ENCODE data around the gene ZNF569.
"Not testable (repeated sequence)": the region's sequence is repeated elsewhere in the genome, so short reads cannot be mapped to it uniquely, and the experiment has no call there.

The ZNF569 gene

GRCh38 chr19:37466277-37466797 is 907 bp downstream of the ZNF569 start:
- H3K36me3 ChIP-seq (ENCODE audit: insufficient read depth, low read length), result no peaks in the 10 kb centered on the region; the same call in 1 of the 2 replicates
- H3K9ac ChIP-seq (ENCODE audit: low read depth, low read length), result peak overlapping the region; percentile 91
- no peaks in the 10 kb centered on the region for H3K4me1 ChIP-seq (ENCODE audit: insufficient read depth, low read length)
- H3K9me3 ChIP-seq (ENCODE audit: control insufficient read depth, insufficient read depth, low read length), result no peaks in the 10 kb centered on the region

DNA sequence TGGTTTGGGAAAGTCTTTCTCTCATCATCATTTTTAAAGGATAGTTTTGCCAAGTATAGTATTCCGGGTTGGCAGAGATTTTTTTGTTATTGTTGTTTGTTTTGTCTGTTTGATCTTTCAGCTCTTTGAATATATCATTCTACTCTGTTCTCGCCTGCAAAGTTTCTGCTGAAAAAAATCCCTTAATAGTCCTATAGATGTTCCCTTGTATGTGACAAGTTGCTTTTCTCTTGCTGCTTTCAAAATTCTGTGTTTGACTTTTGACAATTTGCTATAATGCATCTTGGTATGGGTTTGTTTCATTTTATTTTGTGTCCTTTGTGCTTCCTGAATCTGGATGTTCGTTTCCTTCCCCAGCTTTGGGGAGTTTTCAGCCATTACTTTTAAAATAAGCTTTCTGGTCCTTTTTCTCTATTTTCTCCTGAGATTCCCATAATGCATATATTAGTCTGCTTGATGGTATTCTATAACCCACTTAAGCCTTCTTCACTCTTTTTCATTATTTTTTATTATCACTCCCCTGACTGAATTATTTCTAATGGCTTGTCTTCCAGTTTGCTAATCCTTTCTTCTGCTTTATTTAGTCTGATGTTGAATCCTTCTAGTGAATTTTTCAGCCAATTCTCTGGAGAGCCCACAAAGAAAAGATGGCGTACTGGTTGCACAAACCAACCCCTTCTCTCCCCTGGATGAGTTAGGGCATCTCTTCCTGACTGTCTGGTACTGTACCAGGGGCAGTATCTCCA is 14.6 kb downstream of the ZNF569 start:
- no peak overlapping the region for H3K9ac ChIP-seq (ENCODE audit: low read depth, low read length)
- H3K4me1 ChIP-seq (ENCODE audit: insufficient read depth, low read length), result no peaks in the 10 kb centered on the region
- H3K9me3 ChIP-seq (ENCODE audit: control insufficient read depth, insufficient read depth, low read length), result peaks cover 30% of the 10 kb centered on the region
- no peaks in the 10 kb centered on the region; the same call in 1 of the 2 replicates for H3K36me3 ChIP-seq (ENCODE audit: insufficient read depth, low read length)

DNA sequence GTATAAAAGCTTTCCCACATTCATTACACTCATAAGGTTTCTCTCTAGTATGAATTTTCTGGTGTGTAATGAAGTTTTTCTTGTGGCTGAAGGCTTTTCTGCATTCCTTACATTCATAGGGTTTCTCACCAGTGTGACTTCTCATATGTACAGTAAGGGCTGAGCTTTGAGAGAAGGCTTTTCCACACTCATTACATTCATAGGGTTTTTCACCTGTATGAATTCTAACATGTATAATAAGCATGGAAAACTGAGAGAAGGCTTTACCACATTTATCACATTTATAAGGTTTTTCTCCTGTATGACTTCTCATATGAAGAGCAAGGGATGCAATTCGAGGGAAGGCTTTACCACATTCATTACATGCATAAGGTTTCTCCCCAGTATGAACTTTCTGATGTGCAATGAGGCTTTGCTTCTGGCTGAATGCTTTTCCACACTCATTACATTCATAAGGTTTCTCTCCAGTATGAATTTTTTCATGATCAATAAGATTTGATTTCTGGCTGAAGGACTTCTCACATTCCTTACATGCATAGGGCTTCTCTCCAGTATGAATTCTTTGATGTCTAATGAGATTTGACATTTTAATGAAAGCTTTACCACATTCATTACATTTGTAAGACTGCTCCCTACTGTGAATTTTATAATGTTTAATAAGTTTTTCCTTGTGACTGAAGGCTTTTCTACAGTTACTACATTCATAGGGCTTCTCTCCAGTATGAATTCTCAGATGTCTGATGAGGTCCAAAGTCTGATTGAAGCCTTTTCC is 53.7 kb downstream of the ZNF569 start:
- H3K4me1 ChIP-seq (ENCODE audit: insufficient read depth, low read length), result no peaks in the 10 kb centered on the region
- H3K36me3 ChIP-seq (ENCODE audit: insufficient read depth, low read length), result peaks cover 3% of the 10 kb centered on the region; the same call in 1 of the 2 replicates
- no peak overlapping the region for H3K9ac ChIP-seq (ENCODE audit: low read depth, low read length)
- H3K9me3 ChIP-seq (ENCODE audit: control insufficient read depth, insufficient read depth, low read length), result peaks cover 31% of the 10 kb centered on the region

- peaks cover 30% of the 10 kb centered on the region for H3K9me3 ChIP-seq (ENCODE audit: control insufficient read depth, insufficient read depth, low read length)
- H3K9ac ChIP-seq (ENCODE audit: low read depth, low read length), result no peak overlapping the region
- peaks cover 3% of the 10 kb centered on the region; the same call in 1 of the 2 replicates for H3K36me3 ChIP-seq (ENCODE audit: insufficient read depth, low read length)
- H3K4me1 ChIP-seq (ENCODE audit: insufficient read depth, low read length), result no peaks in the 10 kb centered on the region
These were observed 54.5 kb downstream of the ZNF569 start for GRCh38 chr19:37412700-37413099.

DNA sequence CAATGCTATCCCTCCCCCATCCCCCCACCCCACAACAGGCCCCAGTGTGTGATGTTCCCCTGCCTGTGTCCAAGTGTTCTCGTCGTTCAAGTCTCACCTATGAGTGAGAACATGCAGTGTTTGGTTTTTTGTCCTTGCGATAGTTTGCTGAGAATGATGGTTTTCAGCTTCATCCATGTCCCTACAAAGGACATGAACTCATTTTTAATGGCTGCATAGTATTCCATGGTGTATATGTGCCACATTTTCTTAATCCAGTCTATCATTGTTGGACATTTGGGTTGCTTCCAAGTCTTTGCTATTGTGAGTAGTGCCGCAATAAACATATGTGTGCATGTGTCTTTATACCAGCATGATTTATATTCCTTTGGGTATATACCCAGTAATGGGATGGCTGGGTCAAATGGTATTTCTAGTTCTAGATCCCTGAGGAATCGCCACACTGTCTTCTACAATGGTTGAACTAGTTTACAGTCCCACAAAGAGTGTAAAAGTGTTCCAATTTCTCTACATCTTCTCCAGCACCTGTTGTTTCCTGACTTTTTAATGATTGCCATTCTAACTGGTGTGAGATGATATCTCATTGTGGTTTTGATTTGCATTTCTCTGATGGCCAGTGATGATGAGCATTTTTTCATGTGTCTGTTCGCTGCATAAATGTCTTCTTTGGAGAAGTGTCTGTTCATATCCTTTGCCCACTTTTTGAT is 61.0 kb downstream of the ZNF569 start:
- H3K9ac ChIP-seq (ENCODE audit: low read depth, low read length); H3K36me3 ChIP-seq (ENCODE audit: insufficient read depth, low read length); H3K4me1 ChIP-seq (ENCODE audit: insufficient read depth, low read length): not testable (repeated sequence)
- peaks cover 10% of the 10 kb centered on the region; the same call in 1 of the 2 replicates for H3K9me3 ChIP-seq (ENCODE audit: control insufficient read depth, insufficient read depth, low read length)

GRCh38 chr19:37403403-37403802 is 63.8 kb downstream of the ZNF569 start:
- no peaks in the 10 kb centered on the region for H3K36me3 ChIP-seq (ENCODE audit: insufficient read depth, low read length)
- H3K9me3 ChIP-seq (ENCODE audit: control insufficient read depth, insufficient read depth, low read length), result peaks cover 6% of the 10 kb centered on the region; the same call in 1 of the 2 replicates
- H3K4me1 ChIP-seq (ENCODE audit: insufficient read depth, low read length), result no peaks in the 10 kb centered on the region
- no peak overlapping the region for H3K9ac ChIP-seq (ENCODE audit: low read depth, low read length)

- Histone ChIP-seq H3K9me3 (ENCODE audit: control insufficient read depth, insufficient read depth, low read length) (peaks cover 2% of the 10 kb centered on the region; the same call in 1 of the 2 replicates), H3K9ac (ENCODE audit: low read depth, low read length) (no peak overlapping the region), H3K36me3 (ENCODE audit: insufficient read depth, low read length) (no peaks in the 10 kb centered on the region)
These were observed 66.2 kb downstream of the ZNF569 start for GRCh38 chr19:37401078-37401477.

DNA sequence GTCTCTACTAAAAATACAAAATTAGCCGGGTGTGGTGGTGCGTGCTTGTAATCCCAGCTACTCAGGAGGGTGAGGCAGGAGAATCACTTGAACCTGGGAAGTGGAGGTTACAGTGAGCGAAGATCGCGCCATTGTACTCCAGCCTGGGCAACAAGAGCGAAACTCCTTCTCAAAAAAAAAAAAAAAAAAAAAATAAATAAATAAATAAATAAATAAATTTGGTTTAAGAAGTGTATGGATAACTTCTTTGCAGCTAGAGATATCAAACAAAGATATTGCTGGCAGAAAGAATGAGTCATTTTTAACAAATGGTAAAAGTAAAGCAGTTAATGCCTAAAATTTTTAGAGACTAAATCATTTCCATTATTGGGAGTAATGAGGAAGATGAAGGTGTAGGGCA is 75.8 kb downstream of the ZNF569 start:
- peaks cover 21% of the 10 kb centered on the region for H3K9me3 ChIP-seq (ENCODE audit: control insufficient read depth, insufficient read depth, low read length)
- not testable (repeated sequence) for H3K36me3 ChIP-seq (ENCODE audit: insufficient read depth, low read length); H3K9ac ChIP-seq (ENCODE audit: low read depth, low read length); H3K4me1 ChIP-seq (ENCODE audit: insufficient read depth, low read length)

More at GRCh38 chr19:37401078-37401477, 66.2 kb downstream of the ZNF569 start:
- no peaks in the 10 kb centered on the region for H3K4me1 ChIP-seq (ENCODE audit: insufficient read depth, low read length)

- H3K9ac ChIP-seq (ENCODE audit: low read depth, low read length), result no peak overlapping the region
- no peaks in the 10 kb centered on the region for H3K4me1 ChIP-seq (ENCODE audit: insufficient read depth, low read length)
- peaks cover 6% of the 10 kb centered on the region for H3K36me3 ChIP-seq (ENCODE audit: insufficient read depth, low read length)
- H3K9me3 ChIP-seq (ENCODE audit: control insufficient read depth, insufficient read depth, low read length), result peaks cover 23% of the 10 kb centered on the region
These were observed 78.0 kb downstream of the ZNF569 start for GRCh38 chr19:37389234-37389633.

GRCh38 chr19:37370880-37371661 is 96.2 kb downstream of the ZNF569 start, which contains the start of gene ZNF527:
ZNF527 (plus strand) TSS chr19:37371099; CDS start chr19:37374199, 3,100 bp downstream.
- Histone ChIP-seq H3K9ac (ENCODE audit: low read depth, low read length) (peak within 1 kb of the TSS; percentile 86), H3K36me3 (ENCODE audit: insufficient read depth, low read length) (peaks cover 4% of the 10 kb centered on the region; the same call in 1 of the 2 replicates), H3K9me3 (ENCODE audit: control insufficient read depth, insufficient read depth, low read length) (peaks cover 4% of the 10 kb centered on the region; the same call in 1 of the 2 replicates), H3K4me1 (ENCODE audit: insufficient read depth, low read length) (no peaks in the 10 kb centered on the region)

DNA sequence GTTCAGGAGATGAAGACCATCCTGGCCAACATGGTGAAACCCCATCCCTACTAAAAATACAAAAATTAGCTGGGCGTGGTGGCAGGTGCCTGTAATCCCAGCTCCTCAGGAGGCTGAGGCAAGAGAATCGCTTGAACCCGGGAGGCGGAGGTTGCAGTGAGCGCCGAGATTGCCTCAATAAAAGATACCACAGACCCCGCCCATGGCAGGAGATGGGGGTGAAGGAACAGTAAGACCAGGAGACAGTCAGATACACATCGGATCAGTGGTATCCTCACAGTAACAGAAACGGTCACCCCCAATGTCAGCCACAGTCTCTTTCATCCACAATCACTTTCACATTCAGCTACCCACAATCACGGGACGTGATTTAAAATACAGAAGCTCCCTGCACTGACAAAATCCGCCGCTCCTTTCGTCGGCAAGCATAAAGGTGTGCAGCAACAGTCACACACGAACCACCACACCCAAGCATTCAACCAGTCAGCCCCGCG is 96.8 kb downstream of the ZNF569 start:
- H3K9me3 ChIP-seq (ENCODE audit: control insufficient read depth, insufficient read depth, low read length); H3K4me1 ChIP-seq (ENCODE audit: insufficient read depth, low read length); H3K36me3 ChIP-seq (ENCODE audit: insufficient read depth, low read length): not testable (repeated sequence)
- H3K9ac ChIP-seq (ENCODE audit: low read depth, low read length), result peak overlapping the region; percentile 86

- H3K36me3 ChIP-seq (ENCODE audit: insufficient read depth, low read length), result peaks cover 24% of the 10 kb centered on the region; the same call in 1 of the 2 replicates
These were observed 104.5 kb downstream of the ZNF569 start for GRCh38 chr19:37362733-37363132.

DNA sequence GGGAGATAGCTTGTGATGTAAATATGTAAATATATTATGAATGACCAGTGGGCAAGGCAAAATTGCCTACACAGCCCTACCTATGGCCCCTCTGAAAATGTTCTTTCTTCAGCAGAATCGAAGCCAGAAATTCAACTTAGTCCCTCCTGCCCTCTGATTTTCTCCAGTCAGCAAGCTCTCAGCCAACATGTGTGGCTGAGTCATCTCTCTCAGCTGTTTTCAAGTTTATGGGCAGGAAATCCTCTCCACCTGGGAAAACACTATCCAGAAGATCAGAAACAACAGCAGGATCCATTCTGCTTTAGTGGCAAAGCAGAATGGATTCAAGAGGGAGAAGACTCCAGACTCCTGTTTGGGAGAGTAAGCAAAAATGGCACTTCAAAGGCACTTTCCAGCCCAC is 105.2 kb downstream of the ZNF569 start:
- peaks cover 9% of the 10 kb centered on the region for H3K9me3 ChIP-seq (ENCODE audit: control insufficient read depth, insufficient read depth, low read length)
- H3K36me3 ChIP-seq (ENCODE audit: insufficient read depth, low read length), result peaks cover 24% of the 10 kb centered on the region; the same call in 1 of the 2 replicates
- H3K4me1 ChIP-seq (ENCODE audit: insufficient read depth, low read length), result no peaks in the 10 kb centered on the region
- H3K9ac ChIP-seq (ENCODE audit: low read depth, low read length), result no peak overlapping the region

More at GRCh38 chr19:37362733-37363132, 104.5 kb downstream of the ZNF569 start:
- peaks cover 9% of the 10 kb centered on the region for H3K9me3 ChIP-seq (ENCODE audit: control insufficient read depth, insufficient read depth, low read length)
- no peaks in the 10 kb centered on the region for H3K4me1 ChIP-seq (ENCODE audit: insufficient read depth, low read length)
- H3K9ac ChIP-seq (ENCODE audit: low read depth, low read length), result no peak overlapping the region
